A204.1 (cell line): Measurements from ENCODE around the gene PRKACA.

Source experiments
- FAIRE-seq: peaks from 2 replicates; lab custom pipeline; 2012; peaks lifted over from hg19 to GRCh38; lab: Jason Lieb, UNC

PRKACA gene

DNA sequence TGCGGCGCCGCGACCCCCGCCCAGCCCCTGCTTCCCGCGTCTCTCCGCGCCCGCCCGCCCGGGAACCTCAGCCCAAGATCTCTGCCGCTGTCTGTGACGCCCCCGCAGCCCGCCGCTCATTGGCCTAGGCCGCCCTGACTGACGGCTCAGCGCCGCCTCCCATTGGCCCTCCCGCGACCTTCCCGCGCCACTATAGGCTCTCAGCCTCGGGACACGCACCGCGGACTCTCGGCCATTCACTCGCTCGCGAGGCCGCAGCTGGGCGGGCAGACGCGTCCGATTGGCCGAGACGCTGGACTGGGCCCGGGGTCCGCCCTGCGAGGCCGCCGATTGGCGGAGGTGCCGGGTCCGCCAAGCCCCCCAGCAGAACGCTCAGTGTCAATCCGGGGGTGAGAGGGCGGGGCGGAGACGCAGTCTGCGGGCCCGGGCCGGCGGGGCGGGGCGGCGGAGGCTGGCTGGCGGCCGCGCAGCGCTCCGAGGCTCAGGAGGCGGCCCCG is at the start of gene PRKACA:
PRKACA (minus strand) TSS at position 95 of the 497 bp plus-strand sequence. CDS start 215 bp downstream, outside the sequence.
- FAIRE-seq, result peak; percentile 53

GRCh38 chr19:14166999-14167575 is 49.5 kb upstream of the PRKACA start:
- no peak for FAIRE-seq

GRCh38 chr19:14165990-14166830 is 48.6 kb upstream of the PRKACA start:
- no peak for FAIRE-seq

- no peak for FAIRE-seq
These were observed 47.3 kb upstream of the PRKACA start for GRCh38 chr19:14164724-14165493.

DNA sequence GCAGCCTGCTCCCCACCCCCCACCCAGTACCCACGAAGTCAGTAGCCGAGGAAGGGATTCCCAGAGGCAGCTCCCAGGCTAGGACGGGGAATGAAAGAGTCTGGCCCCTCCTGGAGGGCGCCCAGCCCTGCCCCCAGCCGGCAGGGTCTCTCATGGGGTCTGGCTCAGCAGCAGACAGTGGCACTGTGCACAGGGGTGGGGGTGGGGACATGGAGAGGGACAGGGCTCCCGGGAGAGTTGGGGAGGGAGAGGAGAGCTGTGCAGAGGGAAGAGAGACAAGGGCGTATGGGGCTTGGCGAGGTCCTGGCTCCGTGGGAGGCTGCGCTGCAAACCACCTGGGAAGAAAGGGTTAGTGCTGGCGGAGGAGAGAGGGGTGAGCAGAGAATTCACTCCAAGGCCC is 46.5 kb upstream of the PRKACA start:
- FAIRE-seq, result no peak

DNA sequence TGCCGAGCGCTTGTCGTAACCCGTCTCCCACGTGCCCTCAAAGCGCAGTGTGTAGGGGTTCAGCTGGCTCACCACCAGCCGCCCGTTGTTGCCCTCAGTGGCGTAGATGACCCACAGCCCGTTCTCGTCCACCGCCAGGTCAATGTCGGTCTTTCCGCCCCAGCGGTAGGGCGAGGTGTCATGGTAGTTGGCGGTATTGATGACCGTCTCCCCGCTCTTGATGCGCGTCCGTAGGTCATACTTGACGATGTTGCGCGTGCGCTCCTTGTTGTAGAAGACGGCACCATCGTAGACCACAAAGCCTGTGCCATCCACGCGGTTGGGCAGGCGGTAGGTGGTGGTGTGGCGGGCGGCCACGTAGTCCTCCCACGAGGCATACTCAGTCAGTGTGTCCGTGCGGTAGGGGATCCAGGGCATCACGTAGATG is 45.3 kb upstream of the PRKACA start:
- no peak for FAIRE-seq

DNA sequence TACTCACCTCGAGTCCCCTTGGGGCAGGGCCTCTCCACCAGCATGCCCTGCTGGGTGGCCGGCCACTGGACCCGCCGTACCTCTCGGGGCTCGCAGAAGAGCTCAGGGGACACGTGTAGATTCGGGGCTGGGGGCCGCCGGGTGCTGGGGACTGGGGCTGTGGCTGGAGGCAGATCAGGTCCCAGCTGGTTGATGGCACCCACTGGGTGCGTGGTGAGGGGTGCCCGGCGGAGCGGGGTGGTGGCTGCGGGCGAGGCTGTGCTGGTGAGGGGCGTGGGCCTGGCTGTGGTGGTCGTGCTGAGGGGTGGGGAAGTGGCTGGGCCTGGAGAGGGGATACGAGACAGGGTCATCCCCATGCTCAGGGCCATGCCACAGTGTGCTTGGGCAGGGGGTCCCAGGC is 43.7 kb upstream of the PRKACA start:
- no peak for FAIRE-seq

GRCh38 chr19:14160017-14160703 is 42.6 kb upstream of the PRKACA start:
- no peak for FAIRE-seq

- FAIRE-seq, result no peak
These were observed 41.5 kb upstream of the PRKACA start for GRCh38 chr19:14159059-14159458.

GRCh38 chr19:14158276-14159023 is 40.9 kb upstream of the PRKACA start:
- FAIRE-seq, result no peak

GRCh38 chr19:14156971-14157717 is 39.6 kb upstream of the PRKACA start:
- FAIRE-seq, result no peak

GRCh38 chr19:14156122-14156521 is 38.6 kb upstream of the PRKACA start:
- FAIRE-seq, result no peak

- no peak for FAIRE-seq
These were observed 37.8 kb upstream of the PRKACA start for GRCh38 chr19:14155371-14155770.

GRCh38 chr19:14152713-14153112 is 35.2 kb upstream of the PRKACA start:
- FAIRE-seq, result no peak

GRCh38 chr19:14150770-14151661 is 33.5 kb upstream of the PRKACA start:
- no peak for FAIRE-seq

DNA sequence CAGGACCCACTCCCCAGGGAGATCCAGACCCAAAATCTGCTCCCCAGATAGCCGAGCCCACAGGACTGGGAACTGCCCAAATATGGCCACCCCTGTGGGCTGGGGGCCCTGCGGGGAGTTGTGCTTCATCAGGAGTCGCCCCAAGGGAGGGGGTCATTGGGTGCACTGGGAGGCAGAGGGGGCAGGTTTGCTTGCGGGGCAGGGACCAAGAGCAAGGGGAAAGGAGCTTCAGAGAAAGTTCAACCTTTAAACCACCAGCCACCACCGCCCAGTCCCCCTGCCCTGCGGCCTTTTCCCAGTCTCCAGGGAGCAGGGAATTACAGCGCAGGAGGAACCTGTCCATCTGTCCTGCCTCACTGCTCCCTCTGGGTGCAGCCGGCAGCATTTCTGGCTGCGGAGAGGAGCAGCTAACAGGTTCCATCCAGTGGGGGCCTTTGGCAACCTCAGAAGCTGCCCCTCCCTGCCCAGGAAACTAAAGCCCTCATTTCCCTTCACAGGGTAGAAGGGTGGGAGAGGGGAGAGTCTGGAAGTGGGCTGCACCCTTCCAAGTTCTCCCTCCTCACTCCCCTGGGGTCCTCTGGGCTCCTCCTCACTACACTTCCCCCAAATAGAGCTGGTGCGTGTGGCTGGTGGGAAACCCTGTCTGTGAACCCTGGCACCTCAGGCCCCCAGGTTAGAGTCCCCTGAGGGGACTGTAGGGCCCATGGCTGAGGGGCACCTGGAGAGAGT is 32.6 kb upstream of the PRKACA start:
- no peak for FAIRE-seq

GRCh38 chr19:14149509-14149994 is 32.0 kb upstream of the PRKACA start:
- no peak for FAIRE-seq

- no peak for FAIRE-seq
These were observed 31.3 kb upstream of the PRKACA start for GRCh38 chr19:14148751-14149410.
